ENCODE results near the gene LRRC8C. TPM values are rescaled to one million over a fixed set of nuclear protein-coding genes. Genes with fewer than 3 reads are reported as not detected.

Gene LRRC8C
- total RNA-seq, 1 experiment from 2014 or later: 3.5 TPM

DNA sequence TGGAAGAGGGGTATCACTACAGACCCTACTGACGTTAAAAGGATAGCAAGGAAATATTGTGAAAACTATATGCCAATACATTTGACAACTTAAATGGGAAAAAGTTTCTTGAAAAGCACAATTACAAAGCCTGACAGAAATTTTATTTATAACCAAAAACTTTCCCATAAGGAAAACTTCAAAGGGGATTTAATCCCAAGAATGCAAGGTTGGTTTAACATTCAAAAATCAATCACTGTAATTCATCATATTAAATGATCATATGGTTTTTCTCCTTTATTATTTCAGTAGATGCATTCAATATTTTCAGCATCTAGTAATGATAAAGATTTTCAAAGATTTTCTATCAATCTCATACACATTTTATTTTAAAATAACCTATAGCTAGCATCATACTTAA is 13.3 kb downstream of the LRRC8C start:
- H3K4me3 Mint-ChIP-seq (ENCODE audit: low read depth, unreplicated experiment): no peak overlapping the region
- H3K27me3 Mint-ChIP-seq (ENCODE audit: unreplicated experiment): no peaks in the 10 kb centered on the region
- no TSS peak for BruUV-seq (replicated peaks)
- CTCF ChIA-PET: no interaction called here
- peaks cover 5% of the 10 kb centered on the region for H3K9me3 Mint-ChIP-seq (ENCODE audit: low read depth, unreplicated experiment)
- TF ChIP-seq, protein P1, sequence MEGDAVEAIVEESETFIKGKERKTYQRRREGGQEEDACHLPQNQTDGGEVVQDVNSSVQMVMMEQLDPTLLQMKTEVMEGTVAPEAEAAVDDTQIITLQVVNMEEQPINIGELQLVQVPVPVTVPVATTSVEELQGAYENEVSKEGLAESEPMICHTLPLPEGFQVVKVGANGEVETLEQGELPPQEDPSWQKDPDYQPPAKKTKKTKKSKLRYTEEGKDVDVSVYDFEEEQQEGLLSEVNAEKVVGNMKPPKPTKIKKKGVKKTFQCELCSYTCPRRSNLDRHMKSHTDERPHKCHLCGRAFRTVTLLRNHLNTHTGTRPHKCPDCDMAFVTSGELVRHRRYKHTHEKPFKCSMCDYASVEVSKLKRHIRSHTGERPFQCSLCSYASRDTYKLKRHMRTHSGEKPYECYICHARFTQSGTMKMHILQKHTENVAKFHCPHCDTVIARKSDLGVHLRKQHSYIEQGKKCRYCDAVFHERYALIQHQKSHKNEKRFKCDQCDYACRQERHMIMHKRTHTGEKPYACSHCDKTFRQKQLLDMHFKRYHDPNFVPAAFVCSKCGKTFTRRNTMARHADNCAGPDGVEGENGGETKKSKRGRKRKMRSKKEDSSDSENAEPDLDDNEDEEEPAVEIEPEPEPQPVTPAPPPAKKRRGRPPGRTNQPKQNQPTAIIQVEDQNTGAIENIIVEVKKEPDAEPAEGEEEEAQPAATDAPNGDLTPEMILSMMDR (IDR thresholded peaks at IDR 0.05; ENCODE audit: unreplicated experiment): no peak
- DNase-seq: no peak
- H3K4me1 Mint-ChIP-seq (ENCODE audit: low read depth, unreplicated experiment): no peaks in the 10 kb centered on the region
- no peak overlapping the region for H3K27ac Mint-ChIP-seq (ENCODE audit: unreplicated experiment)
- H3K36me3 Mint-ChIP-seq (ENCODE audit: insufficient read depth, unreplicated experiment): no peaks in the 10 kb centered on the region
- intact Hi-C loops (cut with micrococcal nuclease; ENCODE audit: unreplicated experiment): no loop called here

DNA sequence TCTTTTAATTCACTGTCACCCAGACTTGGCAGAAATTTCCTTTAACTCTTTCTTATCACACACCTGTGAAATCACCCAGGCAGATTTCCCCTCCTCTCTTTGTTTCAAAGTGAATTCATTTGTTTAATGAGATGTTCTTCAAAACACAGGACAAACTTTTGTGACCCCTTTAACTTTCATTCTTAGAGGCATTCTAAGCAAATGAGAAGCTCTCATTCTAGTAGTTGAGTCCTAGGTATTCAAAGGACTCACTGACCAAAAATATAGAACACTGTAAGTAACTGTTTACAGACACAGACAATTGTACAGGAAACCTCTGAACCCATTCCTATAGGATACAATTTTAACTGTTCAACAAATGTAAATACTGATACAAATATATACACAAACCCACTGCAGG is 16.9 kb downstream of the LRRC8C start:
- Mint-ChIP-seq H3K36me3 (ENCODE audit: insufficient read depth, unreplicated experiment) (no peaks in the 10 kb centered on the region), H3K9me3 (ENCODE audit: low read depth, unreplicated experiment) (peaks cover 5% of the 10 kb centered on the region), H3K27me3 (ENCODE audit: unreplicated experiment) (no peaks in the 10 kb centered on the region), H3K27ac (ENCODE audit: unreplicated experiment) (no peak overlapping the region), H3K4me1 (ENCODE audit: low read depth, unreplicated experiment) (no peaks in the 10 kb centered on the region), H3K4me3 (ENCODE audit: low read depth, unreplicated experiment) (no peak overlapping the region)
- CTCF ChIA-PET: interaction anchor here (0.6 kb wide), 1 partner anchor 131 kb away, joined by 5 read pairs; no protein-coding TSS in a partner anchor
- intact Hi-C loops (cut with micrococcal nuclease; ENCODE audit: unreplicated experiment): no loop called here
- no peak for DNase-seq
- TF ChIP-seq, protein P1 (IDR thresholded peaks at IDR 0.05; ENCODE audit: unreplicated experiment): no peak
- BruUV-seq (replicated peaks): no TSS peak

DNA sequence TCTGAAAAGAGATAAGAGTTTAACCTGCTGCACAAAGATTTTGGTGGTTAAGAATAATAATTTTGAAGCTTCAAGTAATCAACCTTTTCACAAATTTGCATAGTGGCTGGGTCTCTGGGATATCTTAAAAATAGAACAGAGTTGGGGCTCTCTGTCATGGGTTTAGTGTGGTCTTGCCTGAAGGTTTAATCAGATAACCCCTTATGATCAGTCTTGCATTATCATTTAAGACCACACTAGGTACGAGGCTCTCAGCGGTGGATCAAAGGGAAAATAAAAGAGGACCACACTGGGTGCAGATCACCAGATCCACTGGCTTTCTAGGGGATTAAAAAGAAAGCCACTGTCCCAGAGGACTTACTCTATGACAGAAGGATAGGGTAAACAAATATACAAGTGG is 19.5 kb downstream of the LRRC8C start:
- Mint-ChIP-seq H3K9me3 (ENCODE audit: low read depth, unreplicated experiment) (no peaks in the 10 kb centered on the region), H3K4me1 (ENCODE audit: low read depth, unreplicated experiment) (no peaks in the 10 kb centered on the region), H3K36me3 (ENCODE audit: insufficient read depth, unreplicated experiment) (no peaks in the 10 kb centered on the region), H3K4me3 (ENCODE audit: low read depth, unreplicated experiment) (no peak overlapping the region), H3K27ac (ENCODE audit: unreplicated experiment) (no peak overlapping the region), H3K27me3 (ENCODE audit: unreplicated experiment) (no peaks in the 10 kb centered on the region)
- TF ChIP-seq, protein P1 (IDR thresholded peaks at IDR 0.05; ENCODE audit: unreplicated experiment): no peak
- no TSS peak for BruUV-seq (replicated peaks)
- intact Hi-C loops (cut with micrococcal nuclease; ENCODE audit: unreplicated experiment): no loop called here
- CTCF ChIA-PET: no interaction called here
- DNase-seq: no peak

DNA sequence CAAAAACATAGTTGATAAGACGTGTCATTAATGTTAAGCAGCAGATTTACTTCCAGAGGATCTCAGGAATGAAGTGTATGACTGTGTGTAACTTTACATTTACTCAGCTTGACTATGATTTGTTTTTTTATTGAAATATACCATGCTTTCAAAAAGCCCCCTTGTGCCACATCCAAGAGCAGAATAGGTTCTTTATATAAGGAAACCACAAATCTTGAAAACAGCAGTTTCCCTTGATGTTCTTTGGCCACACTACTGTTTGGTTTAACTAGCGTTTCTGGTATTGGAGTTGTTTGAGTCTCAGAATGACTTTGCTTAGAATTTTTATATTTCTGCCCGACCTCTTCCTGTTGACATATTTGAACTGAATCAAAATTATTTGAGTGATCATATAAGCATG is 25.0 kb downstream of the LRRC8C start:
- Mint-ChIP-seq H3K4me1 (ENCODE audit: low read depth, unreplicated experiment) (no peaks in the 10 kb centered on the region), H3K9me3 (ENCODE audit: low read depth, unreplicated experiment) (no peaks in the 10 kb centered on the region), H3K36me3 (ENCODE audit: insufficient read depth, unreplicated experiment) (no peaks in the 10 kb centered on the region), H3K4me3 (ENCODE audit: low read depth, unreplicated experiment) (no peak overlapping the region), H3K27ac (ENCODE audit: unreplicated experiment) (no peak overlapping the region), H3K27me3 (ENCODE audit: unreplicated experiment) (no peaks in the 10 kb centered on the region)
- BruUV-seq (replicated peaks): no TSS peak
- CTCF ChIA-PET: no interaction called here
- intact Hi-C loops (cut with micrococcal nuclease; ENCODE audit: unreplicated experiment): no loop called here
- no peak for DNase-seq
- TF ChIP-seq, protein P1 (IDR thresholded peaks at IDR 0.05; ENCODE audit: unreplicated experiment): no peak

Data from Calu3 (cell line).